Suprapubic skin (tissue), 4 donors: ENCODE results near the gene UGGT2. TPM values are rescaled to one million over a fixed set of nuclear protein-coding genes. Genes with fewer than 3 reads are reported as not detected.
"Not testable (repeated sequence)": the region's sequence is repeated elsewhere in the genome, so short reads cannot be mapped to it uniquely, and the experiment has no call there.

Source experiments
- DNase-seq, 2 donors: peaks; one replicate each; pipeline ENCODE4 v3.0.0-alpha.2; 2019; ENCODE audit warnings: low spot score in 2 of 2
- H3K27ac ChIP-seq: fragments of 200-600 bp; sonication (generic); one replicate; pipeline ENCODE4 v1.5.1; 2019
- H3K27me3 ChIP-seq: fragments of 200-600 bp; sonication (generic); one replicate; pipeline ENCODE4 v1.5.1; 2019
- H3K36me3 ChIP-seq: fragments of 200-600 bp; sonication (generic); one replicate; pipeline ENCODE4 v1.5.1; 2019
- H3K4me1 ChIP-seq: fragments of 200-600 bp; sonication (generic); one replicate; pipeline ENCODE4 v1.5.1; 2019
- H3K4me3 ChIP-seq: fragments of 200-600 bp; sonication (generic); one replicate; pipeline ENCODE4 v1.5.1; 2019; ENCODE audit warnings: mild to moderate bottlenecking
- H3K9me3 ChIP-seq: fragments of 200-600 bp; sonication (generic); one replicate; pipeline ENCODE4 v1.5.1; 2019
- EP300 ChIP-seq: sonication (generic); formaldehyde crosslinking; IDR thresholded peaks from one replicate; pipeline ENCODE4 v1.6.1; 2017; ENCODE audit warnings: antibody characterized with exemption
- POLR2A ChIP-seq, 2 donors: fragments of 450-650 bp; IDR thresholded peaks; one replicate each; pipeline ENCODE4 v1.6.1; 2017; ENCODE audit warnings: antibody characterized with exemption in 2 of 2, mild to moderate bottlenecking in 2 of 2, moderate library complexity in 2 of 2
- POLR2AphosphoS5 ChIP-seq, 3 donors: sonication (generic); formaldehyde crosslinking; IDR thresholded peaks; one replicate each; pipeline ENCODE4 v1.6.1; 2017; ENCODE audit warnings: antibody characterized with exemption in 3 of 3
- WGBS: methylation state at CpG from one replicate; pipeline ENCODE4 v1.1.5; 2018; 5-methylcytosine and 5-hydroxymethylcytosine counted together
- total RNA-seq, 4 donors: library from RNA; depleted of rRNA; stranded (reverse); fragments of >200 nt; gene quantifications; one replicate each; pipeline ENCODE4 v1.1.0, GENCODE V29; 2016
- TF ChIP-seq, protein P1 (sequence below), 2 donors: fragments of 200-600 bp in 1 of 2; fragments of 450-650 bp in 1 of 2; sonication (generic) in 1 of 2; IDR thresholded peaks; one replicate each; pipeline ENCODE4 v1.5.1; 2016 to 2019; ENCODE audit warnings: antibody characterized with exemption in 2 of 2, mild to moderate bottlenecking in 1 of 2, moderate library complexity in 1 of 2

The UGGT2 gene
- total RNA-seq, 4 donors from 2014 or later = 11.8 to 38.9 (median 13.7) TPM

DNA sequence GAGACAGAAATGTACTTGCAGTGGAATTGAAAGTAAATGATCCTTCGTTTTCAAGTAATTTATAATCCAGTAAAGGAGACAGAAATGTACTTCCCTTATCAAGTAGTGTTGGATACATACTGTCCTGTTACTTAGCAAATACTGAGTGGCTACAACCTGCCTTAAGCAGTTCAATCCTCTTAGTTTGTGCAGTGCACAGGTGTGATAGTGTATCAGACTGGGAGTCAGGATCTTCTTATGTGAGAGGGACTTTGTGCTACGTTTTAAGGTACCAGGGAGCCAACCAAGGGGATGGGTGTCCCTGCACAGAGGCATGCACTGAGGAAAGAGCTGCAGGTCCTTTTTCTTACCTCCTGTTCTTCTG is 265.1 kb downstream of the UGGT2 start:
- 80% methylated on average over 2 of the region's 2 CpGs for WGBS
- Histone ChIP-seq H3K9me3 (no peaks in the 10 kb centered on the region), H3K27ac (no peak overlapping the region), H3K4me1 (no peaks in the 10 kb centered on the region), H3K27me3 (no peaks in the 10 kb centered on the region), H3K4me3 (no peak overlapping the region), H3K36me3 (peaks cover 42% of the 10 kb centered on the region)
- no peak for DNase-seq
- TF ChIP-seq, protein P1, sequence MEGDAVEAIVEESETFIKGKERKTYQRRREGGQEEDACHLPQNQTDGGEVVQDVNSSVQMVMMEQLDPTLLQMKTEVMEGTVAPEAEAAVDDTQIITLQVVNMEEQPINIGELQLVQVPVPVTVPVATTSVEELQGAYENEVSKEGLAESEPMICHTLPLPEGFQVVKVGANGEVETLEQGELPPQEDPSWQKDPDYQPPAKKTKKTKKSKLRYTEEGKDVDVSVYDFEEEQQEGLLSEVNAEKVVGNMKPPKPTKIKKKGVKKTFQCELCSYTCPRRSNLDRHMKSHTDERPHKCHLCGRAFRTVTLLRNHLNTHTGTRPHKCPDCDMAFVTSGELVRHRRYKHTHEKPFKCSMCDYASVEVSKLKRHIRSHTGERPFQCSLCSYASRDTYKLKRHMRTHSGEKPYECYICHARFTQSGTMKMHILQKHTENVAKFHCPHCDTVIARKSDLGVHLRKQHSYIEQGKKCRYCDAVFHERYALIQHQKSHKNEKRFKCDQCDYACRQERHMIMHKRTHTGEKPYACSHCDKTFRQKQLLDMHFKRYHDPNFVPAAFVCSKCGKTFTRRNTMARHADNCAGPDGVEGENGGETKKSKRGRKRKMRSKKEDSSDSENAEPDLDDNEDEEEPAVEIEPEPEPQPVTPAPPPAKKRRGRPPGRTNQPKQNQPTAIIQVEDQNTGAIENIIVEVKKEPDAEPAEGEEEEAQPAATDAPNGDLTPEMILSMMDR (IDR thresholded peaks at IDR 0.05) = no peak

- Histone ChIP-seq H3K27ac (no peak overlapping the region), H3K36me3 (peaks cover 38% of the 10 kb centered on the region), H3K9me3 (no peaks in the 10 kb centered on the region), H3K27me3 (no peaks in the 10 kb centered on the region), H3K4me3 (no peak overlapping the region), H3K4me1 (no peaks in the 10 kb centered on the region)
- WGBS = 82% methylated on average over 1 of the region's 1 CpG
- no peak for TF ChIP-seq POLR2A (IDR thresholded peaks at IDR 0.05)
- TF ChIP-seq EP300 = no peak
- no peak for TF ChIP-seq POLR2AphosphoS5 (IDR thresholded peaks at IDR 0.05)
- TF ChIP-seq, protein P1 (IDR thresholded peaks at IDR 0.05) = no peak
- DNase-seq = no peak
Observed at GRCh38 chr13:95787356-95788099, 265.7 kb downstream of the UGGT2 start.

GRCh38 chr13:95784900-95785290 is 268.3 kb downstream of the UGGT2 start:
- TF ChIP-seq EP300 (no peak), POLR2AphosphoS5 (IDR thresholded peaks at IDR 0.05) (no peak), POLR2A (IDR thresholded peaks at IDR 0.05) (no peak)
- TF ChIP-seq, protein P1 (IDR thresholded peaks at IDR 0.05) = no peak
- no peak for DNase-seq
- WGBS = 85% methylated on average over 3 of the region's 3 CpGs
- H3K4me3 ChIP-seq = no peak overlapping the region
- no peaks in the 10 kb centered on the region for H3K27me3 ChIP-seq
- peaks cover 32% of the 10 kb centered on the region for H3K36me3 ChIP-seq
- no peaks in the 10 kb centered on the region for H3K9me3 ChIP-seq
- H3K4me1 ChIP-seq = no peaks in the 10 kb centered on the region
- no peak overlapping the region for H3K27ac ChIP-seq

DNA sequence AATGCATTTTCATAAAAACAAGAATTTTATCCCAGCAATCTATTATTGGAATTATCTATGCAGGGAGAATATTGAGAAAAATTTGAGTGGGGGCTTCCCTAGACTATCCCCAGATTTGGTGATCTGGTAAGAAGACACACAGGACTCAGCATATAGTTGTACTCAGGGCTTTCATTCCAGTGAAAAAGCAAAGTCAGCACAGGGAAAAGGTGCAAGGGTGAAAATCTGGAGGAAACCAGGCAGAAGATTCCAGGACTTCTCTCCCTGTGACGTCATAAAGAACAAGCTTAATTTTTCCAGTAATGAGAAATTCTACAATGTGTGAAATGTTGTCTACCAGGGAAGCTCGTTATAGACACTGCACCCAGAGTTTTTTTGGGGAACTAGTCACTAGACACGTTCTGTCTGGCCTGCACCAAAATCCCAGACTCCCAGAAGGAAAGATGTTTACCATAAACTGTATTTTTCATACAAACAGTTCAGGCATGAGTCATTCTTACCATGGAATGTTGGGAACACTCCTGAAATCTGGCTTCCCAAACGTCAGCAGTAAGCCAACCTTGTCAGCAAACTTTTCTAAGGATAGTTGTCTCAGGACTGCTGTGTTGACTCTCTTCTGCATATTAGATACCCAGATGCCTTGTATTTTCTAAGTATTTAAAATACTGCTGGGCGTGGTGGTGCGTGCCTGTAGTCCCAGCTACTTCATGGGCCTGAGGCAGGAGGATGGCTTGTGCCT is 268.9 kb downstream of the UGGT2 start:
- DNase-seq = no peak
- Histone ChIP-seq H3K9me3 (no peaks in the 10 kb centered on the region), H3K36me3 (peaks cover 29% of the 10 kb centered on the region)

GRCh38 chr13:95783747-95784146 is 269.5 kb downstream of the UGGT2 start:
- no peaks in the 10 kb centered on the region for H3K27me3 ChIP-seq
- H3K27ac ChIP-seq = no peak overlapping the region
- DNase-seq = no peak
- 81% methylated on average over 5 of the region's 5 CpGs for WGBS
- H3K4me1 ChIP-seq = no peaks in the 10 kb centered on the region
- peaks cover 26% of the 10 kb centered on the region for H3K36me3 ChIP-seq
- H3K4me3 ChIP-seq = no peak overlapping the region
- TF ChIP-seq EP300 = no peak
- no peaks in the 10 kb centered on the region for H3K9me3 ChIP-seq

More for the DNA sequence above, 268.9 kb downstream of the UGGT2 start:
- Histone ChIP-seq H3K4me1 (no peaks in the 10 kb centered on the region), H3K27ac (no peak overlapping the region), H3K27me3 (no peaks in the 10 kb centered on the region), H3K4me3 (no peak overlapping the region)
- TF ChIP-seq EP300 (no peak), POLR2A (IDR thresholded peaks at IDR 0.05) (no peak), POLR2AphosphoS5 (IDR thresholded peaks at IDR 0.05) (no peak)
- TF ChIP-seq, protein P1 (IDR thresholded peaks at IDR 0.05) = no peak
- 64% methylated on average over 6 of the region's 6 CpGs for WGBS

DNA sequence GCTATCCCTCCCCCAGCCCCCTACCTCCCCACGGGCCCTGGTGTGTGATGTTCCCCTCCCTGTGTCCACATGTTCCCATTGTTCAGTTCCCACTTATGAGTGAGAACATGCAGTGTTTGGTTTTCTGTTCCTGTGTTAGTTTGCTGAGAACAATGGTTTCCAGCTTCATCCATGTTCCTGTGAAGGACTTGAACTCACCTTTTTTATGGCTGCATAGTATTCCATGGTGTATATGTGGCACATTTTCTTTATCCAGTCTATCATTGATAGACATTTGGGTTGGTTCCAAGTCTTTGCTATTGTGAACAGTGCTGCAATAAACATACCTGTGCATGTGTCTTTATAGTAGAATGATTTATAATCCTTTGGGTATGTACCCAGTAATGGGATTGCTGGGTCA is 271.3 kb downstream of the UGGT2 start:
- H3K27ac ChIP-seq, DNase-seq, H3K4me3 ChIP-seq, H3K4me1 ChIP-seq, H3K27me3 ChIP-seq, H3K9me3 ChIP-seq: not testable (repeated sequence)
- H3K36me3 ChIP-seq = peaks cover 19% of the 10 kb centered on the region
- WGBS = 94% methylated on average over 1 of the region's 1 CpG
